Stomach (tissue), 9 donors: ENCODE results near the gene ACVR1B. TPM values are rescaled to one million over a fixed set of nuclear protein-coding genes. Genes with fewer than 3 reads are reported as not detected.

Experiments
- DNase-seq, 2 donors: peaks; one replicate each; pipeline versions ENCODE4 v3.0.0 to v3.0.0-alpha.2; 2013 to 2019
- H3K27ac ChIP-seq, 5 donors: fragments of 200-600 bp in 4 of 5; sonication (generic) in 4 of 5; one replicate each; pipeline ENCODE4 v1.5.1; 2013 to 2019; ENCODE audit warnings: mild to moderate bottlenecking in 1 of 5, moderate library complexity in 1 of 5
- H3K27me3 ChIP-seq, 3 donors: fragments of 200-600 bp; sonication (generic); one replicate each; pipeline ENCODE4 v1.5.1; 2017 to 2019; ENCODE audit warnings: mixed run types in 1 of 3
- H3K36me3 ChIP-seq, 4 donors: fragments of 200-600 bp; sonication (generic); 1 replicate in 3 of 4; 2 replicates in 1 of 4; pipeline ENCODE4 v1.5.1; 2016 to 2019
- H3K4me1 ChIP-seq, 4 donors: fragments of 200-600 bp; sonication (generic); one replicate each; pipeline ENCODE4 v1.5.1; 2016 to 2019
- H3K4me3 ChIP-seq, 4 donors: fragments of 200-600 bp; sonication (generic) in 3 of 4; one replicate each; pipeline ENCODE4 v1.5.1; 2016 to 2019; ENCODE audit warnings: mild to moderate bottlenecking in 1 of 4
- H3K9me3 ChIP-seq, 4 donors: fragments of 200-600 bp; sonication (generic); one replicate each; pipeline ENCODE4 v1.5.1; 2016 to 2019
- CTCF ChIP-seq, 7 experiments: fragments of 450-650 bp in 4 of 7; fragments of 200-600 bp in 3 of 7; sonication (generic) in 3 of 7; IDR thresholded peaks; one replicate each; pipeline ENCODE4 v1.5.1; 2016 to 2019; ENCODE audit warnings: antibody characterized with exemption in 7 of 7, control low read depth in 2 of 7, mild to moderate bottlenecking in 1 of 7
- EP300 ChIP-seq: sonication (generic); formaldehyde crosslinking; IDR thresholded peaks from one replicate; pipeline ENCODE4 v1.6.1; 2017; ENCODE audit warnings: antibody characterized with exemption
- POLR2A ChIP-seq, 4 donors: fragments of 450-650 bp; IDR thresholded peaks; one replicate each; pipeline ENCODE4 v1.6.1; 2016; ENCODE audit warnings: antibody characterized with exemption in 4 of 4, control low read depth in 2 of 4, mild to moderate bottlenecking in 1 of 4, moderate library complexity in 1 of 4
- POLR2AphosphoS5 ChIP-seq, 3 donors: sonication (generic); formaldehyde crosslinking; IDR thresholded peaks; one replicate each; pipeline ENCODE4 v1.6.1; 2016; ENCODE audit warnings: antibody characterized with exemption in 3 of 3
- WGBS, 5 donors: extraction: QIAGEN DNeasy Blood & Tissue Kit in 3 of 5; methylation state at CpG; one replicate each; pipeline versions ENCODE4 v1.1.5 to v1.1.7; 2013 to 2018; 5-methylcytosine and 5-hydroxymethylcytosine counted together
- intact Hi-C: fragments of 100-400 bp; cut with DNase I; formaldehyde crosslinking; loops from one replicate; pipeline ENCODE4 v1.15.1; 2023; ENCODE audit warnings: low total_unique reads
- polyA plus RNA-seq, 3 donors: library from polyadenylated mRNA; stranded (reverse); fragments of 200-250 nt; gene quantifications; one replicate each; pipeline ENCODE4 v1.2.3, GENCODE V29; 2013
- total RNA-seq, 5 donors: library from RNA; depleted of rRNA; stranded (reverse); fragments of >200 nt; gene quantifications; one replicate each; pipeline versions ENCODE4 v1.1.0 to v1.2.3, GENCODE V29; 2014 to 2016
- donor health status: healthy with polysubstance abuse.
- donor health status: Bipolar disorder and iron deficiency.
- donor health status: healthy.

Gene ACVR1B
- total and polyA plus RNA-seq, 8 donors = 8.3 to 53.1 (median 24.5) TPM

- Histone ChIP-seq H3K36me3 (no peaks in the 10 kb centered on the region), H3K9me3 (no peaks in the 10 kb centered on the region), H3K27me3 (peaks cover 0 to 38% (median 19%) of the 10 kb centered on the region in 3 donors), H3K27ac (no peak overlapping the region), H3K4me1 (peaks cover 19 to 63% (median 32%) of the 10 kb centered on the region in 4 donors), H3K4me3 (no peak overlapping the region)
- no peak for DNase-seq
- no peak for TF ChIP-seq POLR2AphosphoS5 (IDR thresholded peaks at IDR 0.05)
- no peak for TF ChIP-seq POLR2A (IDR thresholded peaks at IDR 0.05)
- no peak for TF ChIP-seq EP300
- TF ChIP-seq CTCF (IDR thresholded peaks at IDR 0.05) = no peak
- 70 to 76% (median 74%) methylated on average over 10 of the region's 10 CpGs for WGBS, 5 donors
- intact Hi-C loops = no loop called here
Observed at GRCh38 chr12:52005218-52005902, 53.9 kb downstream of the ACVR1B start.

GRCh38 chr12:52005903-52006703 lies 54.6 kb downstream of the ACVR1B start:
- intact Hi-C loops = no loop called here
- peak overlapping the region in 4 of 5 donors; percentile 25 to 87 (median 80) for H3K27ac ChIP-seq
- 21 to 28% (median 24%) methylated on average over 28 of the region's 28 CpGs for WGBS, 5 donors

GRCh38 chr12:52006726-52007157 lies 55.2 kb downstream of the ACVR1B start, which contains the start of gene TAMALIN:
Gene TAMALIN (plus strand): TSS chr12:52006946. CDS start chr12:52007020, 74 bp downstream.
- peaks cover 0 to 38% (median 19%) of the 10 kb centered on the region in 3 donors for H3K27me3 ChIP-seq
- H3K9me3 ChIP-seq = no peaks in the 10 kb centered on the region
- peak within 1 kb of the TSS; percentile 50 to 70 (median 64) for H3K4me3 ChIP-seq
- peaks cover 0 to 7% (median 5%) of the 10 kb centered on the region in 4 donors for H3K36me3 ChIP-seq
- peaks cover 26 to 77% (median 41%) of the 10 kb centered on the region in 4 donors for H3K4me1 ChIP-seq
- peak; percentile 70 to 94 for DNase-seq
- 0 to 1% (median 1%) methylated on average over 17 to 60 of the region's 60 CpGs for WGBS, 5 donors
- peak within 1 kb of the TSS; percentile 72 to 87 (median 75) for H3K27ac ChIP-seq
- TF ChIP-seq CTCF (IDR thresholded peaks at IDR 0.05) = no peak
- peak in 1 of 4 donors; percentile 28 for TF ChIP-seq POLR2A (IDR thresholded peaks at IDR 0.05)
- TF ChIP-seq POLR2AphosphoS5 (IDR thresholded peaks at IDR 0.05) = peak; percentile 39 to 95 (median 89)
- intact Hi-C loops = no loop called here

More at GRCh38 chr12:52005903-52006703, 54.6 kb downstream of the ACVR1B start:
- Histone ChIP-seq H3K9me3 (no peaks in the 10 kb centered on the region), H3K4me1 (peaks cover 23 to 71% (median 39%) of the 10 kb centered on the region in 4 donors), H3K36me3 (peaks cover 0 to 5% (median 1%) of the 10 kb centered on the region in 4 donors), H3K27me3 (peaks cover 0 to 38% (median 19%) of the 10 kb centered on the region in 3 donors), H3K4me3 (peak overlapping the region; percentile 50 to 70 (median 64))
- DNase-seq = peak; percentile 52 to 73
- peak in 1 of 3 donors; percentile 24 for TF ChIP-seq POLR2AphosphoS5 (IDR thresholded peaks at IDR 0.05)
- no peak for TF ChIP-seq CTCF (IDR thresholded peaks at IDR 0.05)
- TF ChIP-seq EP300 = no peak
